Panc1 (cell line): Measurements from ENCODE around the gene FBXL17. TPM values are rescaled to one million over a fixed set of nuclear protein-coding genes. Genes with fewer than 3 reads are reported as not detected.

ENCODE experiments used
- ATAC-seq: fragments of 200-7000 bp; cut with Tn5 transposase; 2 replicates; pipeline ENCODE4 v1.9.1; 2020; ENCODE audit warnings: mild to moderate bottlenecking, moderate library complexity
- BruUV-seq: library from RNA; stranded (reverse); fragments of 400-500 nt; replicated peaks from 2 replicates; lab custom pipeline; 2021; lab: Mats Ljungman, UMichigan
- CTCF ChIA-PET: fragments of 300-600 bp; sonication (Branson Sonifier 250); formaldehyde crosslinking; loops from one replicate; lab custom pipeline; 2022; ENCODE audit warnings: antibody characterized with exemption; lab: Charles Lee
- POLR2A ChIA-PET: fragments of 300-600 bp; sonication (Branson Sonifier 250); formaldehyde crosslinking; loops from one replicate; lab custom pipeline; 2022; ENCODE audit warnings: antibody characterized with exemption; lab: Charles Lee
- DNase-seq: peaks from one replicate; pipeline ENCODE4 v3.0.0-alpha.2; 2010; ENCODE audit warnings: low read depth, low spot score
- H3K27ac ChIP-seq: 2 replicates; pipeline ENCODE4 v1.5.1; 2011; ENCODE audit warnings: mild to moderate bottlenecking, low read length, inconsistent platforms
- H3K27me3 ChIP-seq: fragments of 200-500 bp; sonication (Bioruptor generic); 2 replicates; pipeline ENCODE4 v1.6.0; 2014; ENCODE audit warnings: low read length, inconsistent platforms; ENCODE audit not compliant: control insufficient read depth, insufficient read depth
- H3K36me3 ChIP-seq: fragments of 200-500 bp; sonication (Bioruptor generic); 2 replicates; pipeline ENCODE4 v1.5.1; 2014; ENCODE audit warnings: inconsistent platforms, mild to moderate bottlenecking, low read length, moderate library complexity; ENCODE audit not compliant: control insufficient read depth, insufficient read depth
- H3K4me1 ChIP-seq: 2 replicates; pipeline ENCODE4 v1.5.1; 2011; ENCODE audit warnings: inconsistent platforms, mild to moderate bottlenecking, low read length, moderate library complexity; ENCODE audit not compliant: control insufficient read depth, insufficient read depth
- H3K4me3 ChIP-seq, 2 experiments: 2 replicates each; pipeline ENCODE4 v1.5.1; 2011 to 2012; ENCODE audit warnings: low read depth in 2 of 2, low read length in 2 of 2, mild to moderate bottlenecking in 2 of 2, inconsistent platforms in 1 of 2, moderate library complexity in 1 of 2
- H3K9me3 ChIP-seq: fragments of 200-500 bp; sonication (Bioruptor generic); 2 replicates; pipeline ENCODE4 v1.5.1; 2014; ENCODE audit warnings: low read depth, mild to moderate bottlenecking, inconsistent platforms, low read length, moderate library complexity; ENCODE audit not compliant: control insufficient read depth, insufficient read depth
- POLR2AphosphoS5 ChIP-seq: IDR thresholded peaks from 2 replicates; pipeline ENCODE4 v1.6.1; 2012; ENCODE audit warnings: mild to moderate bottlenecking, low read depth, low read length, moderate library complexity
- REST ChIP-seq, 2 experiments: IDR thresholded peaks; 2 replicates each; pipeline ENCODE4 v1.6.1; 2011 to 2012; ENCODE audit warnings: low read depth in 2 of 2, control low read depth in 1 of 2, low read length in 1 of 2, mild to moderate bottlenecking in 1 of 2, moderate library complexity in 1 of 2; ENCODE audit not compliant: insufficient read depth in 1 of 2
- SIN3A ChIP-seq: IDR thresholded peaks from 2 replicates; pipeline ENCODE4 v1.6.1; 2012; ENCODE audit warnings: low read depth, mild to moderate bottlenecking, low read length, moderate library complexity, borderline replicate concordance; ENCODE audit not compliant: insufficient read depth
- TCF7L2 ChIP-seq: IDR thresholded peaks from 2 replicates; pipeline ENCODE4 v1.6.1; 2011; ENCODE audit warnings: mild to moderate bottlenecking, low read depth, low read length, inconsistent platforms
- in situ Hi-C: cut with HindIII; loops from 2 replicates; pipeline ENCODE4 v1.10.0; 2016; ENCODE audit warnings: low sequenced_read_pairs, low pct_unique_long_range_greater_than_20kb
- intact Hi-C: fragments of 100-400 bp; cut with micrococcal nuclease; formaldehyde crosslinking; loops from one replicate; pipeline ENCODE4 v1.10.0; 2022; ENCODE audit not compliant: unreplicated experiment
- total RNA-seq: library from RNA; stranded (reverse); gene quantifications from one replicate; pipeline ENCODE4 v1.2.1, GENCODE V29; 2021; ENCODE audit not compliant: unreplicated experiment
- TF ChIP-seq, protein P1 (sequence below): fragments of 450-650 bp; IDR thresholded peaks from 2 replicates; pipeline ENCODE4 v1.5.1; 2017; ENCODE audit warnings: mild to moderate bottlenecking

Gene FBXL17
- total RNA-seq, 1 experiment from 2014 or later, result 17.4 TPM

- H3K9me3 ChIP-seq, result no peaks in the 10 kb centered on the region; the same call in 1 of the 2 replicates
- no peak overlapping the region for H3K27ac ChIP-seq
- no peaks in the 10 kb centered on the region for H3K36me3 ChIP-seq
- ChIA-PET POLR2A (interaction anchor here (0.6 kb wide), 1 partner anchor 45 kb away, joined by 8 read pairs; no protein-coding TSS in a partner anchor), CTCF (no interaction called here)
- in situ Hi-C loops (no loop called here), intact Hi-C loops (no loop called here)
- DNase-seq (no peak), ATAC-seq (no peak)
- no peaks in the 10 kb centered on the region for H3K4me1 ChIP-seq
- TF ChIP-seq TCF7L2 (no peak), POLR2AphosphoS5 (no peak), SIN3A (no peak), REST (IDR thresholded peaks at IDR 0.05; ENCODE audit: insufficient read depth in 1 of 2, low read depth in 2 of 2, low read length in 1 of 2) (no peak)
- TF ChIP-seq, protein P1, sequence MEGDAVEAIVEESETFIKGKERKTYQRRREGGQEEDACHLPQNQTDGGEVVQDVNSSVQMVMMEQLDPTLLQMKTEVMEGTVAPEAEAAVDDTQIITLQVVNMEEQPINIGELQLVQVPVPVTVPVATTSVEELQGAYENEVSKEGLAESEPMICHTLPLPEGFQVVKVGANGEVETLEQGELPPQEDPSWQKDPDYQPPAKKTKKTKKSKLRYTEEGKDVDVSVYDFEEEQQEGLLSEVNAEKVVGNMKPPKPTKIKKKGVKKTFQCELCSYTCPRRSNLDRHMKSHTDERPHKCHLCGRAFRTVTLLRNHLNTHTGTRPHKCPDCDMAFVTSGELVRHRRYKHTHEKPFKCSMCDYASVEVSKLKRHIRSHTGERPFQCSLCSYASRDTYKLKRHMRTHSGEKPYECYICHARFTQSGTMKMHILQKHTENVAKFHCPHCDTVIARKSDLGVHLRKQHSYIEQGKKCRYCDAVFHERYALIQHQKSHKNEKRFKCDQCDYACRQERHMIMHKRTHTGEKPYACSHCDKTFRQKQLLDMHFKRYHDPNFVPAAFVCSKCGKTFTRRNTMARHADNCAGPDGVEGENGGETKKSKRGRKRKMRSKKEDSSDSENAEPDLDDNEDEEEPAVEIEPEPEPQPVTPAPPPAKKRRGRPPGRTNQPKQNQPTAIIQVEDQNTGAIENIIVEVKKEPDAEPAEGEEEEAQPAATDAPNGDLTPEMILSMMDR, result no peak
- H3K4me3 ChIP-seq, result no peak overlapping the region
- no peaks in the 10 kb centered on the region for H3K27me3 ChIP-seq
- BruUV-seq, result no TSS peak
These were observed 557.1 kb downstream of the FBXL17 start for GRCh38 chr5:107824821-107825220.

GRCh38 chr5:107821288-107821687 lies 560.6 kb downstream of the FBXL17 start:
- no peak overlapping the region for H3K4me3 ChIP-seq
- H3K9me3 ChIP-seq, result no peaks in the 10 kb centered on the region; the same call in 1 of the 2 replicates
- BruUV-seq, result no TSS peak
- no peak for DNase-seq
- POLR2A ChIA-PET, result no interaction called here
- no peak overlapping the region for H3K27ac ChIP-seq
- no peaks in the 10 kb centered on the region for H3K4me1 ChIP-seq
- no peaks in the 10 kb centered on the region for H3K27me3 ChIP-seq
- intact Hi-C loops, result no loop called here
- no peaks in the 10 kb centered on the region for H3K36me3 ChIP-seq
- CTCF ChIA-PET, result no interaction called here
- ATAC-seq, result no peak
- in situ Hi-C loops, result no loop called here
- TF ChIP-seq TCF7L2 (no peak), POLR2AphosphoS5 (no peak), SIN3A (no peak), REST (IDR thresholded peaks at IDR 0.05; ENCODE audit: insufficient read depth in 1 of 2, low read depth in 2 of 2, low read length in 1 of 2) (no peak)
- TF ChIP-seq, protein P1, result no peak
